Measurements from ENCODE around the gene AKAP13. TPM values are rescaled to one million over a fixed set of nuclear protein-coding genes. Genes with fewer than 3 reads are reported as not detected.
A peak's percentile ranks its signal among the peaks of the same experiment; 100 is the strongest.

The AKAP13 gene
- total RNA-seq, 6 donors from 2014 or later, result 329 to 1,278 (median 748) TPM

DNA sequence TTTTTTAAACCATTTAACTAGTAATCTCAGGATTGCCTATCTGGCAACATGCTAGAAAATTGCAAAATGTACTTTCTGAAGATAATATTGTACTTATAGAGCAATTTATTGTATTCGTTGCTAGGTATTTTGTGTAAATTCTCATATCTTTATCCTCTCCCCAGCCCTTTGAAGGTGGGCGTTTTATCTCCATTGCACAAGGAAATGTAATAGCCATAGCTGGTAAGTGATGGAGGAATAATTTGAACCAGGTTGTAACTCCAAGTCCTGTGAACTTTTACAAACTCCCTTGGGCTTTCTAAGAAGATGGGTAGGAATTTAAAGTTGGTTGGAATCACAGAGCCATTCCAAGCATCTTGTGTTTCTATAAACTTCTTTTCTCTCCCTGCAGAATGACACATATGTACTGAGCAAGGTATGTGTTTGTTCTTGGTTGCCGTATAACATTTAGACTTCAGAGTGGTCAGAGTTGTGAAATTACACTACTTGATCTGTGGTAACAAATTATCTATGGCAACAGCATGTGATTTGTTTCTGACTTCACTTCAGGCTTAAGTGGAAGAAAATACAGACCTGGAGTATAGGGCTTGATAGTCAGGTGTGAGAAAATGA, 170.9 kb downstream of the AKAP13 start:
- no peaks in the 10 kb centered on the region for H3K9me3 ChIP-seq
- no peaks in the 10 kb centered on the region for H3K27me3 ChIP-seq
- H3K4me1 ChIP-seq, result peaks cover 24 to 65% (median 52%) of the 10 kb centered on the region in 4 donors
- H3K36me3 ChIP-seq, result peaks cover 0 to 9% (median 2%) of the 10 kb centered on the region in 4 donors
- TF ChIP-seq EP300 (IDR thresholded peaks at IDR 0.05) (peak in 3 of 4 donors; percentile 75 to 95 (median 79)), POLR2AphosphoS5 (IDR thresholded peaks at IDR 0.05) (peak in 1 of 2 donors; percentile 69), POLR2A (IDR thresholded peaks at IDR 0.05) (no peak)
- H3K27ac ChIP-seq, result peak overlapping the region; percentile 47 to 68 (median 59)
- DNase-seq (no peak), ATAC-seq (ENCODE audit: low FRiP score in 2 of 2) (peak; percentile 63 to 89)
- H3K4me3 ChIP-seq, result no peak overlapping the region
- 50 to 69% methylated on average over 3 of the region's 3 CpGs for WGBS, 2 donors

DNA sequence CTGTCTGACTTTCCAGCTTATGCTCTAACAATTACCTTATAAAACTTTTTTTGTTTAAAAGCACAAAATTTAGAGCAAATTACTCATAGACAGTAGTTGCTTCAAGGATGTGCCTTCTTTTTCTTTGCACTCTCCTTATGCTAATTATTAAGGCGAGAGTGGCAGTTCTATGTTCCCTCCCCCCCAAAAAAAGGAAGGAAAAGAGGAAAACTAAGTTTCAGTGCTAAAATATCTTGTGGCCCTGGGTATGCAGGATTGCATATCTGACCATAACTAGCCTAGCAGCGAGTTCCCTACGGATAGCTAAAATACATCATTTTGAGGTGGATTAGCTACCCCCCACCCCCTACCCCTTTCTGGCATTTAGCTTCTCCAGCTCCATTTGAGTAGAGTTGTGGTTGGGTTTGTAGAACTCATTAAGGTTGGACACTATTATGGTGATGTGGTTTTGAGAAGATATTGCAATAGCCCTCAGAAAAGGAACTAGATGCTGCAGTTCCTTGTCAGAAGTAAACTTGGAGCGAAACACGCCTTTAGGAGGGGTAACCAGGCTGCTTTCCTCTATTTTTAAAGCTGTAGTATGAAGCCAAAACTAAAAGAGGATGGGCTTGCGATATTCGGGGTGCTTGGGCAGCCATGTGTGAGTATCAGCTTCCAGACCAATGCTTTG, 174.6 kb downstream of the AKAP13 start:
- peak; percentile 24 to 68 for ATAC-seq (ENCODE audit: low FRiP score in 2 of 2)
- DNase-seq, result no peak
- H3K9me3 ChIP-seq, result no peaks in the 10 kb centered on the region
- no peaks in the 10 kb centered on the region for H3K27me3 ChIP-seq
- peaks cover 29 to 73% (median 54%) of the 10 kb centered on the region in 4 donors for H3K4me1 ChIP-seq
- TF ChIP-seq EP300 (IDR thresholded peaks at IDR 0.05) (no peak), POLR2AphosphoS5 (IDR thresholded peaks at IDR 0.05) (no peak), CTCF (IDR thresholded peaks at IDR 0.05) (no peak), POLR2A (IDR thresholded peaks at IDR 0.05) (no peak)
- H3K36me3 ChIP-seq, result peaks cover 0 to 9% (median 2%) of the 10 kb centered on the region in 4 donors
- H3K27ac ChIP-seq, result peak overlapping the region; percentile 21 to 68 (median 58)
- peak overlapping the region in 2 of 4 donors; percentile 5 to 20 for H3K4me3 ChIP-seq
- 65 to 74% methylated on average over 7 of the region's 7 CpGs for WGBS, 2 donors

- H3K27me3 ChIP-seq, result no peaks in the 10 kb centered on the region
- peaks cover 26 to 65% (median 45%) of the 10 kb centered on the region in 4 donors for H3K4me1 ChIP-seq
- H3K9me3 ChIP-seq, result no peaks in the 10 kb centered on the region
- peak overlapping the region in 2 of 4 donors; percentile 5 to 20 for H3K4me3 ChIP-seq
- ATAC-seq (ENCODE audit: low FRiP score in 2 of 2) (no peak), DNase-seq (no peak)
- TF ChIP-seq POLR2AphosphoS5 (IDR thresholded peaks at IDR 0.05), result no peak
- no peak for TF ChIP-seq CTCF (IDR thresholded peaks at IDR 0.05)
- TF ChIP-seq POLR2A (IDR thresholded peaks at IDR 0.05), result no peak
- no peak for TF ChIP-seq EP300 (IDR thresholded peaks at IDR 0.05)
- peaks cover 0 to 9% (median 2%) of the 10 kb centered on the region in 4 donors for H3K36me3 ChIP-seq
- peak overlapping the region; percentile 36 to 68 (median 58) for H3K27ac ChIP-seq
- 70 to 74% methylated on average over 5 of the region's 5 CpGs for whole genome bisulfite sequencing, 2 donors
Observed at GRCh38 chr15:85555875-85556617, 175.6 kb downstream of the AKAP13 start.

DNA sequence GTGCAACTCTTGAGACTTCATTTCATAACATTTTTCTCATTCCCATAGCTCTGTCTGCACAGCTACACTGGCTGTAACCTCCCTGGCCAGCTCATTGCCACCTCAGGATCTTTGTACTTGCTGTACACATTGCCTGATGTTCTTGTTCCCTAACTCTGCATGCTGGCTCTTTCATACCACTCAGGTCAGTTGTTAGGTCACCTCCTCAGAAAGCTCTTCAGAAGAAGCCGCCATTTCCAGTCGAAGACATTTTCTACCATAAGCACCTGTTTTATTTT, 176.2 kb downstream of the AKAP13 start:
- no peak overlapping the region for H3K4me3 ChIP-seq
- H3K36me3 ChIP-seq, result peaks cover 0 to 9% (median 3%) of the 10 kb centered on the region in 4 donors
- DNase-seq (peak in 1 of 2 donors; percentile 70), ATAC-seq (ENCODE audit: low FRiP score in 2 of 2) (peak; percentile 49 to 72)
- WGBS, 2 donors, result 63 to 66% methylated on average over 2 of the region's 2 CpGs
- TF ChIP-seq EP300 (IDR thresholded peaks at IDR 0.05), result no peak
- TF ChIP-seq POLR2A (IDR thresholded peaks at IDR 0.05), result no peak
- no peak for TF ChIP-seq CTCF (IDR thresholded peaks at IDR 0.05)
- TF ChIP-seq POLR2AphosphoS5 (IDR thresholded peaks at IDR 0.05), result no peak
- H3K27ac ChIP-seq, result peak overlapping the region in 3 of 4 donors; percentile 36 to 68 (median 50)
- H3K27me3 ChIP-seq, result no peaks in the 10 kb centered on the region
- H3K4me1 ChIP-seq, result peaks cover 23 to 66% (median 48%) of the 10 kb centered on the region in 4 donors
- H3K9me3 ChIP-seq, result no peaks in the 10 kb centered on the region

DNA sequence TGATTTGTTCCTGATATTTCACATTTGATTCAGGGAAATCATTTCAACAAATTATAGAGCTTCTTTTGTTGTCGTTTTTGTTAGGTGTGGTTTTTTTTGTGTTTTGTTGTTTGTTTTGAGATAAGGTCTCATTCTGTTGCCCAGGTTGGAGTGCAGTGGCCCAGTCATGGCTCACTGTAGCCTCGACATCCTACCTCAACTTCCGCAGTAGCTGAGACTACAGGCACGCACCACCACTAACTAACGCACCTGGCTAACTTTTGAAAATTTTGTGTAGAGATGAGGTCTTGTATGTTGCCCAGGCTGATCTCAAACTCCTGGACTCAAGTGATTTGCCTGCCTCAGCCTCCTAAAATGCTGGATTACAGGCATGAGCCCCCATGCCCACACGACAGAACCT, 177.0 kb downstream of the AKAP13 start:
- ATAC-seq (ENCODE audit: low FRiP score in 2 of 2) (no peak), DNase-seq (no peak)
- TF ChIP-seq POLR2AphosphoS5 (IDR thresholded peaks at IDR 0.05), result no peak
- Histone ChIP-seq H3K9me3 (no peaks in the 10 kb centered on the region), H3K27me3 (no peaks in the 10 kb centered on the region), H3K4me3 (no peak overlapping the region), H3K4me1 (peaks cover 23 to 75% (median 52%) of the 10 kb centered on the region in 4 donors), H3K27ac (peak overlapping the region in 3 of 4 donors; percentile 45 to 68 (median 50)), H3K36me3 (peaks cover 3 to 9% (median 4%) of the 10 kb centered on the region in 4 donors)
- WGBS, 2 donors, result 67 to 79% methylated on average over 6 of the region's 6 CpGs
